Hematopoietic multipotent progenitor cell treated with erythropoietin and hydrocortisone succinate and interleukin-3 and kit ligand, for 15 days (in vitro differentiated cells): Measurements from ENCODE around the gene POGK.
"Not testable (repeated sequence)": the region's sequence is repeated elsewhere in the genome, so short reads cannot be mapped to it uniquely, and the experiment has no call there.

Experiments used
- DNase-seq: peaks from one replicate; pipeline ENCODE4 v3.0.0-alpha.2; 2015; ENCODE audit warnings: low spot score

POGK gene

DNA sequence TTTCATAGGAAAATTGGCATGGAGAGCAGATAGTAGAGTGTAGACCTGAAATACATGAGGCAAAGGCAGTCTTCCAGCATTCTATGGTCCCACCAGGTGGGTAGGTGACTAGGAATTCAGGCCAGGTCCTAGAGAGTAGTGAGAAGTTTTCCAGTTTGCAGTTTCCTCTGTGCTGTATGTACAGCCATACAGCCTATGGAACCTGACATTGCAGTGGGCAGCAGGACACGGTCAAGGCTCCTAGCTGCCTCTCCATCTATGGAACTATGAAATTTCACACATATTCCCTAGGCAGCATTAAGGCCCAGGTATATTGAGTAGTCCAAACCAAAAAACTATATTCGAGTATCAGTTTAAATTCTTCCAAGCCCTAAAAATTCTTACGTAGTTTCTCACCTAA, 16.3 kb downstream of the POGK start:
- DNase-seq, result no peak

DNA sequence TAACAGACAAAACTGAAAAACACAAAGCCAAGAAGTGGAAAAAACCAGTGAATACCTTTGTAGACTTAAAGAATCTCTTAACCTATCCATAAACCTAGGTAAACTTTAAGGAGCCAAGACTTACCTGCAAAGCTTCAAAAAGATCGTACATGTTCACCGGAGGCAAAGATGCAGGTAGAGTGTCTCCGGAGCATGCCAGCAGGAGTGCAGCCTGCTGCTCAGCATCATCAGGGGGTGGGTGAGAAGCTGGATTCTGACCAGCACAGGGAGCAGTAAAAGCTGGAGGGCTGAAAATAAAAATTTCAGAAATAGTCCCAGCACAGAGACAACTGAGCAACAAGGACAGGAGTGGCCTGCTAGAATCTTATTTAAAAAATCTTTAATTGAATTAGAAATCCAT, 18.7 kb downstream of the POGK start:
- DNase-seq, result no peak

- DNase-seq, result no peak
Measured at GRCh38 chr1:166858726-166859419, 19.6 kb downstream of the POGK start.

GRCh38 chr1:166859597-166859996, 20.3 kb downstream of the POGK start:
- DNase-seq, result no peak

GRCh38 chr1:166865926-166866325, 26.7 kb downstream of the POGK start:
- DNase-seq, result no peak

DNA sequence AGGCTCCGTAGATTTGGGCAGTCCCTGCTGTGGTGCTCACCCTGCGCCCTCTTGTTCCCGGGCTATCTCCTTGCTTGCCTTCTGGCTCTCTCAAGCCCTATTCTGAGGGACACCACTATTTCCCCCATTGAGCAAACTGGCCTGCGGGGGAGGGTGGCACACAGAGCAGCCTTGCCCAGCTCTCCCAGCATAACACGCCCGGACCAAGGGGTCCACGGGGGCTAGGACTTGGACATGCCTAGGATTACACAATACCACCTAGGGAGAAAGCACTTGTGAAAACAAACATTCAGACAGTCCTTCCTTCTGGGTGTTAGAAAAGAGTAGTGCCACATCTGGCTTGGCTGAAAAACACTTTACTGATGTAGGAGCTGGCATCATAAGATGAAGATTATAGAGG, 29.4 kb downstream of the POGK start:
- no peak for DNase-seq

GRCh38 chr1:166869318-166870099, 30.2 kb downstream of the POGK start:
- DNase-seq, result no peak

GRCh38 chr1:166870584-166870983, 31.3 kb downstream of the POGK start:
- no peak for DNase-seq

DNA sequence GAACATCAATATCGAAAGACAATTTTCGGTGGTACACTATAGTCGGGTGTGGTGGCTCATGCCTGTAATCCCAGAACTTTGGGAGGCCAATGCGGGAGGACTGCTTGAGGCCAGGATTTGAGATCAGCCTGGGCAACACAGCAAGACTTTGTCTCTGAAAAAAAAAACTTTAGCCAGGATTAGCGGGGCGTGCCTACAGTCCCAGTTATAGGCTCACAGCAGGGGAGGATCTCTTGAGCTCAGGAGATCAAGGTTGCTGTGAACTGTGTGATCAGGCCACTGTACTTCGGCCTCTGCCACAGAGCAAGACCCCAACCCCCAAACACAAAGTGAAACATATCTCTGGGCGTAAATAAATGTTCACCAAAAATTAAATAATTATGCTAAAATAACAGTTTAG, 35.2 kb downstream of the POGK start:
- DNase-seq, result no peak

GRCh38 chr1:166875302-166875733, 36.0 kb downstream of the POGK start:
- no peak for DNase-seq

DNA sequence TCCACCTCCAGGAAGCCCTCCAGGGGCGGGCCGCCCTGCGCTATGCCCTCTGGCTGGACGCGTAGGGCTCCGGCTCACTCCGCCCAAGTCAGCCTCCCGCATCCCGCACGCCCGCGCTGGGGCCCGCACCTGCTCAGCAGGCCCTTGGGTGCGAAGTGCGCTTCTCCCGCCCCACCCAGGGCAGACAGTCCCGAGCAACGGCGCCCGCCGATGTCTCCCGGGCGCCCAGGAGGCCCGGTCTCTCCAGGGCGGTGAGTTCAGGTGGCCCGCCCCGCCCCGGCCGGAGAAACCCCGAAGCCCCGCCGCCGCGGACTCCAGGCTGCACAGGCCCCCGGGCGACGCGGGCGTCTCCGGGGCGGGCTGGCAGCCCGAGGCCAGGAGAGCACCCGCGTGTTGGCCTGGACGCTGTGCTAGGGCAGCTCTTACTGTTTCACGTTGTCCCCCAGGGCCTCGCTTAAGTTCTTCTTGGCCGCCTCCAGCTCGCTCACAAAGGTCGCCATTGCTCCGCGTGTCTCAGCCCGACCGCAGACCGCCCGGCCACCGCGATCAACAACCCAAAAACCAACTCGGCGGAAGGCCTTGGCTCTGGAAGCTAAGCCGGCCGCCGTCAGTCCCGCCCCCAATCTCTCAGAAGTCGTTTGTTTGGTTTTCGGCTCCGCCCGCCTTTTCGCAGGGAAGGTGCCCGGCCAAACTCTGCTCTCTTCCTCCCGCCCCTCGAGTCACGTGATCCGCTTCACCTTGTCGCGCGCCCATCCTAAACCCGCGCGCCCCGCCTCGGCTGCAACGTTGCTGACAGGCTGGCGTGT, 36.7 kb downstream of the POGK start, which contains the start of gene TADA1:
TSS of gene TADA1 (minus strand) at position 531 of the 806 bp plus-strand sequence. CDS start at position 500, 31 bp downstream.
- DNase-seq, result peak; percentile 98

GRCh38 chr1:166876540-166876838, 37.2 kb downstream of the POGK start:
- DNase-seq, result no peak

DNA sequence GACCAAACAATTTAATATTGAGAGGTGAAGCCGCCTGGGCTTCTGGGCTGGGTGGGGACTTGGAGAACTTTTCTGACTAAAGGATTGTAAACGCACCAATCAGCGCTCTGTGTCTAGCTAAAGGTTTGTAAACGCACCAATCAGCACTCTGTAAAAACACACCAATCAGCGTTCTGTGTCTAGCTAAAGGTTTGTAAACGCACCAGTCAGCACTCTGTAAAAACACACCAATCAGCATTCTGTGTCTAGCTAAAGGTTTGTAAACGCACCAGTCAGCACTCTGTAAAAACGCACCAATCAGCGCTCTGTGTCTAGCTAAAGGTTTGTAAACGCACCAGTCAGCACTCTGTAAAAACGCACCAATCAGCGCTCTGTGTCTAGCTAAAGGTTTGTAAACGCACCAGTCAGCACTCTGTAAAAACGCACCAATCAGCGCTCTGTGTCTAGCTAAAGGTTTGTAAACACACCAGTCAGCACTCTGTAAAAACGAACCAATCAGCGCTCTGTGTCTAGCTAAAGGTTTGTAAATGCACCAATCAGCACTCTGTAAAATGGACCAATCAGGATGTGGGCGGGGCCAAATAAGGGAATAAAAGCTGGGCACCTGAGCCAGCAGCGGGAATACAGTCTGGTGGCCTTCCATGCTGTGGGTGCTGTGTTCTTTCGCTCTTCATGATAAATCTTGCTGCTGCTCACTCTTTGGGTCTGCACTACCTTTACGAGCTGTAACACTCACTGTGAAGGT, 39.1 kb downstream of the POGK start:
- DNase-seq, result not testable (repeated sequence)

DNA sequence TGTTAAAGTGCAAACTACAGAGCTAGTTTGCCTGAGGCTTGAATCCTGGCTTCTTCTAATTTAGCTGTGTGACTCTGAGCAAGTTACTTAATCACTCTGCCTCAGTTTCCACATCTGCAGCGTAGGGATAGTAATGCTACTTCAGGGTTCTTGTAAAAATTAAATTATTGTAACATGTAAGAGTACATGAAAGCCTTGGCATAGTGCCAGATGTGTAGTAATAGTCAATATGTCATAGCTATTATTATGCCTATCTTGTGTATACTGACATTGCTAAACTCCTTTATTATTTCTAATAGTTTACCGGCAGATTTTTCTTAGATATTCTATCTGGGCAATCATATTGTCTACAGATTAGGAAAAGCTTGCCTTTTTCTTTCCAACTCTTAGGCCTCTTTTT, 43.6 kb downstream of the POGK start:
- DNase-seq, result no peak

DNA sequence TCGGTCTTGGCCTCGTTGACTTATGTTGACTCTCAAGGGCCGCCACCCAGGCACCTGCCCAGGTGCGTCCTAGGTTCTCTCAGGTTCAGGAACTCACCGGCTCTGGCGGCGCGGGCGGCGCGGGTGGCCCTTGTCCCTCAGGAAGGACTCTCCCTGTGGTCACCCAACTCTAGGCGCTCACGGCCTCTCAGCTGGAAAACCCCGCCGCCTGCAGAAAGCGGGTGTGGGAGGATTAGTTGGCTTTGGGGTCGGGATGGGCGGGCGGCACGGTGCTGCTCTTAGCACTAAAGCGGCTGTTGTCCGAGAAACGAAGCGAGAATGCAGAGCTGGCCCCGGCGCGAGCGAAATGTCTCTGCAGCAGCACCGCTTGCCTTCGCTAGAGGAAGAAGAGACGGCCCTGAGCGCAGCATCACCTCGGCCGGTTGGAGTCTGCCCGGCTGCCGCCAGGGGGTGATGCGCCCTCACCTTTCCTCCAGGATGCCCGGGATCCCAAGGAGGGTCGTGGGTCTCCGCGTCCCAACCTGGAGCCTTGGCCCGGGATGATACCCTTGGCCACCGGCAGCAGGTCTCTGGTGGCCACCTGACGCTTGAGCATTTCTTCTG, 44.9 kb downstream of the POGK start:
- no peak for DNase-seq

- no peak for DNase-seq
Measured at GRCh38 chr1:166884971-166885370, 45.7 kb downstream of the POGK start.

- no peak for DNase-seq
Measured at GRCh38 chr1:166888373-166889111, 49.3 kb downstream of the POGK start.

GRCh38 chr1:166889776-166890175, 50.5 kb downstream of the POGK start:
- no peak for DNase-seq

GRCh38 chr1:166895766-166896165, 56.5 kb downstream of the POGK start:
- no peak for DNase-seq

- DNase-seq, result no peak
Measured at GRCh38 chr1:166899769-166900168, 60.5 kb downstream of the POGK start.

DNA sequence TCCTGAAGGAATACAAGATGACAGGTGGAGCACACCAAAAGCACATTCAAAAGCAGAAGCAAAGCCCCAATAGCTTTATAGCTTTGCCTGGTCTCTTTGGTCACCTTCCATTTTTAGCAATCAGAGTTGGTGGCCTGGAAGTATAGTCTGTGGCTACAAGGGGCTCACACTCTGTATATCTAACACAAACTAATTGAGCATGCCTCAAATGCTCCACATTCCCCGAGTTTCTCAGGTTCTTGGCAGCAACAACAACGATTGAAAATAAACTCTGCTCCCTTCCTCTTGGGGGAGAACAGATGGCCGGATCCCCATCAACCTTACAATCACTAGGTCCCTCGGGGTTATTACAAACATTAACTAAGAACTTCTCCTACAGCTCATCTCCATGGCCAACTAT, 61.7 kb downstream of the POGK start:
- no peak for DNase-seq
